Measurements from ENCODE around the gene PIGH.
A peak's percentile ranks its signal among the peaks of the same experiment; 100 is the strongest.
"Not testable (repeated sequence)": the region's sequence is repeated elsewhere in the genome, so short reads cannot be mapped to it uniquely, and the experiment has no call there.

Gene PIGH, protein sequence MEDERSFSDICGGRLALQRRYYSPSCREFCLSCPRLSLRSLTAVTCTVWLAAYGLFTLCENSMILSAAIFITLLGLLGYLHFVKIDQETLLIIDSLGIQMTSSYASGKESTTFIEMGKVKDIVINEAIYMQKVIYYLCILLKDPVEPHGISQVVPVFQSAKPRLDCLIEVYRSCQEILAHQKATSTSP

DNA sequence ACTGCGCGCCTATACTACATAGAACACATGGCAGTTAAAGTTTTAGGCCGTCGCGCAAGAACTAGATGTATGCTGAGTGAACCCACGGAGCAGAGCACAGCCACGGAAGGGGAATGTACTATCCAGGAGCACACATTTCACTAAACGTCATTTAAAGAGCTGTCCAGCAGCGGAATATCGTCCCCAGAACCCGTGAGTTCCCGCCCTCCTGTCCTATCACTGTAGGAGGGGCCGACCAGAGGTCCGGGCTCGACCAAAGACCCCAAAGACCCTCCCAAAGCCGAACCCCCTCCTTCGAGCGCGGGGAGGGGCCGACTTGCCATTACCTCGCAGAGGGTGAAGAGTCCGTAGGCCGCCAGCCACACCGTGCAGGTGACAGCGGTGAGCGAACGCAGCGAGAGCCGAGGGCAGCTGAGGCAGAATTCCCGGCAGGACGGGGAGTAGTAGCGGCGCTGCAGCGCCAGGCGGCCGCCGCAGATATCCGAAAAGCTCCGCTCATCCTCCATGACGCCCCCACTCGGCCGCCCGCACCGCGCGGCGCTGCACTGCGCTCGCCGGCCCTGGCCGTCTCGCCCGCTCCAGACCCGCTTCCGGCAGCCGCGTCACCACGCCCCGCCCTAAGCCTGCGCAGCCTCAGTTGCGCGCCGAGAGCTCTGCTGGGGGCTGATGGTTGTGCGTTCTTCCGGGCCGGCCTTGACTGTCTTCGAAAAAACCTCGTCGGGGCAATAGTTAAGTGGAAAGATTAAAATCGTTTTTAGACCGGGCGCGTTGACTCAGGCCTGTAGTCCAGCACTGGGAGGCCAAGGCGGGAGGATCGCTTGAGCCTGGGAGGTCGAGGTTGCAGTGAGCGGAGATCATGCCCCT is at the start of gene PIGH:
PIGH (minus strand) TSS at position 571 of the 864 bp plus-strand sequence; CDS start at position 506, 65 bp downstream.
- peak; percentile 45 for DNase-seq

DNA sequence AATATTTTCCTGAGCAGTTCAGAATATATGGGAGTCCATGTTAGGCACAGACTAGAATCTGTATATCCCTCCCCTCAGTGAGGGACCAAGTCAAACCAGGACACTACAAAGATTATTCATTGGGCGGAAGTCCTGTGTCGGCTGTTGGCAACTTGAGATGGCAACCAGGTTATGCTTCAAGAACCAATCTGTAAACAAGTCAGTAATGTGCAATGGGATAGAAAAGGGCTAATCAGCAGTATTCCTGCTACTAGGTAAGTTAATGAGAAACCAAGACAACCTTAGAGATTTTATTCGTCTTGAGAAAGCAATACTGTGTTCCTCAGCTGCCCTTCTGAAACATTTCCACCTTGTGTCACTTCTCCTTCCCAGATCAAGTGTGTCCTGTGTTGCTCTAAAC is 46.1 kb upstream of the PIGH start:
- DNase-seq, result no peak

DNA sequence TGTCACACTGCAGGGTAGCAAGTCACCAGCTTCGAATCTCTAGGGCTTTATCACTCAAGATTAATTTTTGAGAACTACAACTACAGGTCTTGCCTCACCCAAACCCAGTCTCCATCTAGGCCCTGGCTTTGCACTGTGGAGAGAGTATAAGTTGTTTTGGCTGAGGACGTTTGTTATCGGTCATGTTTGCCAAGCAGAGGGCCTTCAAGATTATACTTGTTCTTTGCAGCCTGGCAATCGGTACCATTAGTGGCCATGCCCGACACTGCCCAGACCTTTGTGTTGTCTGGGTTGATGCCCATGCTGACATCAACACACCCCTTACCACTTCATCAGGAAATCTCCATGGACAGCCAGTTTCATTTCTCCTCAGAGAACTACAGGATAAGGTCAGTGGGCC is 45.3 kb upstream of the PIGH start:
- no peak for DNase-seq

GRCh38 chr14:67644428-67644827 is 44.4 kb upstream of the PIGH start:
- no peak for DNase-seq

- no peak for DNase-seq
Observed at GRCh38 chr14:67643713-67644112, 43.6 kb upstream of the PIGH start.

DNA sequence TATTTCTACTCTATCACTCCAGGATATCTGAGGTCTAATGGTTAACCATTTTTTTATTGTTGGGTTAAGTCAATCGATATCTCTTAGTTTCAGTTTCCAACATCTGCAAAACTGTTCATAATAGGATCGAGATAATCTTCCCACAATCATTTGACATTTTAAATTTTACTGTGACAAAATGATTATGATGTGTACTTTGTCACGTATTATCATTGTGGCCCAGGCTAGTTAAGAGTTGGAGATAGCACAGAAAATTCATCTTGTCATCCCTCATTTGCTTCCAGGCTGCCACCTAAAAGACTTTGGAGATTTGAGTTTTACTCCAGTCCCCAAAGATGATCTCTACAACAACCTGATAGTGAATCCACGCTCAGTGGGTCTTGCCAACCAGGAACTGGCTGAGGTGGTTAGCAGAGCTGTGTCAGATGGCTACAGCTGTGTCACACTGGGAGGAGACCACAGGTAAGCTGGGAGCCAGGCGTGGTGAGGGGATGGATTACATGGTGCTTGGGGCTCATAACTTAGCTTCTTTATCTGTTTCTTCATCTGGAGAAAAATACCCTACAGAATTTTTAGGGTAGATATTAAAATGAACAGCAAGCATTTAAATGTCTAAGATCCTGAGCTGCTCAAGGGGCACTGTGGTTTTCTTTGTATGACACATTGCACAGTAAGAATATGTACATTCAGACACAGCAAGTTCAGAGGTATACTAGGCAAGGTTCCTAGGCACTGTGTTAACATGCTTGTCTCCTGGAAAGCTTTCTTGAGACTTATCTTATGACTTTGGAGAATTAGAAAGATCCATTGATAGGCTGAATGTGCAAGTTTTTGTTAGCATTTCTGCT is 42.1 kb upstream of the PIGH start:
- no peak for DNase-seq

DNA sequence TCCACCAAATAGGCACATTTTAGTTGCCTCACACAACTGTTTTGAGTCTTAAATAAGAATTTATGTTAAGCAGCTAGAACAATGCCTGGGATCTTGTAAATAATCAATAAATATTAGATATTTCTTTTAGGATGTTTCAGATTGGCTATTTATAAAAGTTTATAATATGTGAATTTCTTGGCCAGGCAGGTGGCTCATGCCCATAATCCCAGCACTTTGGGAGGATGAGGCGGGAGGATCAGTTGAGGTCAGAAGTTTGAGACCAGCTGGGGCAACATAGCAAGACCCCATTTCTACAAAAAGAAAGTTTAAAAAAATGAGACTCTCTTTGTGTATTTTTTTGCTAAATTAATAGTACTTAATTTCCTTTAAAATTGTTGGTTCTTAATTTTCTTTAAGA is 41.4 kb upstream of the PIGH start:
- no peak for DNase-seq

DNA sequence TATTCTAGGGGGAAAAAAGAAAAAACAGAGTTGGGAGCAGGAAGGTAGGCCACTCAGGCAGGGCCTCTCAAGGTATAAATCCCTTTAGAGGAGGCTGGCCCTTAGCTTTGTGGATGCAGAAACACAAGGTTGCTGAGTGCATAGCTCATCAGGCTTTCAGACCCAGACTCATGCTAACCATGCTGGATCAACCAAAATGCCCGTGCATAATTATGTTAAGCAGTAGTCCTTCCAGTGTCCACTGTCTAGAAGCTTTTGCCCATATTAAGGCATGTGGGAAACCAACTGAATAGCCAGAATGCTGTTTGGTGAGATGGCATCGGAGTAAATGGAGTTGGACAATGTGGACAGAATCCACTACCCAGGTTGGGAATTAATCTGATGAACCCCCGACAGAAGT is 38.6 kb upstream of the PIGH start:
- no peak for DNase-seq

DNA sequence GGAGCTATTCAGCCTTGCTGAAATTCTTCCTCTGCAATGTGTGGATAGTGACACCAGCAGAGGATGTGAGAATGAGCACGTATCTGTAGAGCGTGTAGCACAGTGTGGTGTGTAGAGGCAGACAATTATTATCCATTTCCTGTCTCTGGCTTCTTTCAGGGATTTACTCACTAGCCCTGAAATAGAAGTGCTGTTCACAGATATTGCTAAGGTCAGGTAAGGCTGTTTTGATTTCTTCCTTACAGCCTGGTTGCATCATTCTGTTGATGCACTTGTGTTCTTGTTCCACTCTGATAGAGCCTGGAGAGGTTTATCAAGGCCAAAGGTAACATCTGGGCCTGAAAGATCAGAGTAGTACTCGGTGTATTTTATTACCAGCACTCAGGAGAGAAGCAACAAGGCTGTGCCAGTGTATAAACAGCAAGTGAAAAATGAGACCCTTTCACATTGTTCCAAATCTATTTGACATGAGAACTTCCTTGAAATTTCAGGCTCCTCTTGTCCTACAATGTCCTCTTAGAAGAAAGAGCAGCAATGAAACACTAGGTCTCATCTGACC is 36.4 kb upstream of the PIGH start:
- no peak for DNase-seq

- no peak for DNase-seq
Observed at GRCh38 chr14:67633451-67634147, 33.5 kb upstream of the PIGH start.

DNA sequence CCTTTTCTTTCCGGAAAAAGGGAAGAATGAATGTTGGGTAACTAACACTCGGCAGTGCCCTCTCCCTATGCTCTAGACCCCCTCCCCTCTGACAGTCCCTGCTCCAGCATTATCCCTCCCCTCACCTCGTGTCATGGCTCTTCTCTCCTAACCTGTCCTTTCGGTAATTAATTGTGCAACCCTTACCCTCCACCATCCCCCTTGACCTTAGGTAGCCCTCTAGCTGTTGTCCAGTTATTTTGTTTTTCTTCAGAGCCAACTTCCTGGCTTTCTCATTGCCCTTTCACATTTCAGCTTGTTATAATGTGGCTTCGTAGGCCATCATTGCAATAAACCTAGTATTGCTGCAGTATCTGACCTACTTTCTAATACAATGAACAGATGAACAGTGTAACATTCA is 30.9 kb upstream of the PIGH start:
- DNase-seq, result no peak

DNA sequence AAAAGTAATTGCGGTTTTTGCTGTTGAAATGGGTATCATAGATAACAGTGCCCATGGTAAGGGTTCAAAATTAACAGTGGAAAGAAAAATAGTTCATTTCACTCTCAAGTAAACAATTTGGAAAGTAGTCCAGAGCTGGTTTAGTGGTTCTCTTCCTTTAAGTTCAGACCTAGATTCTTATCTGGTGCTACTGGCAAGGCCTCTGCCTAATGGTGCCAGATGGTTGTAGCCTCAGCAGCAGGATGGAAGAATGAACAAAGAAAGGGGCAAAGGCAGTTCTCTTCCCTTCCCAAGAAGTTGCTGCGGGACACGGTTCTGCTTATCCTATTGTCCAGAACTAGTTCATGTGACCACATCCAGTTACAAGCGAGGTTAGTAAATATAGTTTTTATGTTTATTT is 30.1 kb upstream of the PIGH start:
- DNase-seq, result no peak

GRCh38 chr14:67627519-67627918 is 27.5 kb upstream of the PIGH start:
- DNase-seq, result no peak

- DNase-seq, result not testable (repeated sequence)
Observed at GRCh38 chr14:67626131-67626530, 26.1 kb upstream of the PIGH start.

DNA sequence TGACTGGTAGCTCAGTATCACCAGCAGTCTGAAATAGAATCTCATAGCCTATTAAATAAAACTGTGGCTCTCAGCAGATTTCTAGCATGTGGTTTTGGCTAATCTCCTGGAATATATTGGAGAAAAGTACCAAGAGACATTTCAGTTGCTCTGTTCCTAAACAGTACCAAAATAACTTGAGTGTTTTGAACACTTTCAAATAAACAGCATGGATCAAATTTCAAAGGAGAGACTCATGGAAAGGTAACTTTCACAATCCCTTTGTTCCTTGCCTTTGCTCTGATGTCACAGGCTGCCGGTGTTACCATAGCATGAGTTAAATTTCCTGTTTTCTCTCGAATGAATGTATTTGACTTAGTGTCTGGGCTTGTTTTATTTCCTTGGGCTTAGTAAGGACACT is 23.0 kb upstream of the PIGH start:
- no peak for DNase-seq

- DNase-seq, result peak; percentile 30
Observed at GRCh38 chr14:67622675-67623074, 22.6 kb upstream of the PIGH start.

DNA sequence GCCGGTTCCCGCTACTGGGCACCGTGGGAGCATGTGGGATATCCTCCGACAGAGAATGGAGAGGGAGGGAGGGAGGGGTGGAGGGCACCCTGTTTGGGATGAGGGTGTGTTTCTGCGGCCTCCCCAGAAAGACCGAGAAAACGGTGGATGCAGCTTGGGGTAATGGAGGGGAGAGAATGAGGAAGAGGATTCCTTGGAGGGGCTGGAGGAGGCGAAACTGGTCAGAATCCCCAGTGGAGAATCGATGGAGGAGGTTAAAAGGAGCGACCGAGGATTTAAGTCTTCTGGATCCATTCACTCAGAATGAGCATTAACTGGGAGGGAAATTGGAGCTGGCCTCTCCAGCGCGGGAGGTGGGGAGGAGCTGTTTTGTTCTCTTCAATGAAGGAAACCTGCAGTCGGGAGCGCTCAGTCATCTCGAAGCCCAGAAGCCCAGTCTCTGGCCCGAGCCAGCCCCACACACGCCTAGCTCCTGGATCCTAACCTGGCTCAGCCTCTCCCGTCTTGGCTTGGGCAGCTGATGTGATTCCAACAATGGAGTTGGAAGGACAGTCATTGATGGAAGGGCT is 20.2 kb upstream of the PIGH start:
- DNase-seq, result no peak

- DNase-seq, result peak; percentile 86
Observed at GRCh38 chr14:67619446-67620216, 19.6 kb upstream of the PIGH start, which contains the start of gene ARG2. Gene ARG2, plus strand, starts transcription at chr14:67619920. Its CDS starts 58 bp downstream, at chr14:67619978.

DNA sequence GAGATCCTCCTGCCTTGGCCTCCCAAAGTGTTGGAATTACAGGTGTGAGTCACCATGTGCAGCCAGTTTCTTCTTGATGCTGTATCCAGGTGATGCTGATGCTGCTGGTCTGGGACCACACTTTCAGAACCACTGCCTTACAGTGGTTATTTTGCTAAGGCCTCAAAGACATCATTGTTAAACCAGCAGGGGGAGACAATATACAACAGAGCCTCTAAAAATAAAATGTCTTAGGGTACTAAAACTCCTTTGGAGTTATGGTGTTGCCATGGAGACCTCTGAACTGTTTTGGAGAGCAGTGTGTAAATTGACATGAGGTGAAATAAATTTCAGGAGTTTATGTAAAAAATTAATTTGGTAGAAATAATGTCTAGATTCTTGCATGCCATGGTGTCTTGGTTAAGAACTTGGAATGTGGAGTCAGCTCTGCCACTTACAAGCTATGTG is 18.6 kb upstream of the PIGH start:
- peak; percentile 55 for DNase-seq

DNA sequence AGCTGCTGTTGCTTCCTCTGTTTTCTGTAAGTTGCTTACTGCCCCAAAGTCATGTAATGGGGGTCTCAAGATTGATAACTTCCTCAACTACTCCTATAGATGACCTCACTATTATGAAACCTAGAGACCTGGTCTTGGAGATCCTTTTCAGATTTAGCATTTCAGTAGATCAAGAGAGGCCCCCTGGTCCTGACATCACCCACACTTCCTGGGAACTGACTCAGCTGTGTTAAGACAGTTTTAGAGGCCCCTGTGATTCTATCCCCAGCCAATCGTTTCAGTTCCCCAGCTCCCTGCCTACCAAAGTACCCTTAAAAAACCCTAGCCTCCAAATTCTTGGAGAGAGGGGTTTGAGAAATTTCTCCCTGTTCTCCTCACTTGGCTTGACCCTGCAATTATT is 10.4 kb upstream of the PIGH start:
- DNase-seq, result no peak

DNA sequence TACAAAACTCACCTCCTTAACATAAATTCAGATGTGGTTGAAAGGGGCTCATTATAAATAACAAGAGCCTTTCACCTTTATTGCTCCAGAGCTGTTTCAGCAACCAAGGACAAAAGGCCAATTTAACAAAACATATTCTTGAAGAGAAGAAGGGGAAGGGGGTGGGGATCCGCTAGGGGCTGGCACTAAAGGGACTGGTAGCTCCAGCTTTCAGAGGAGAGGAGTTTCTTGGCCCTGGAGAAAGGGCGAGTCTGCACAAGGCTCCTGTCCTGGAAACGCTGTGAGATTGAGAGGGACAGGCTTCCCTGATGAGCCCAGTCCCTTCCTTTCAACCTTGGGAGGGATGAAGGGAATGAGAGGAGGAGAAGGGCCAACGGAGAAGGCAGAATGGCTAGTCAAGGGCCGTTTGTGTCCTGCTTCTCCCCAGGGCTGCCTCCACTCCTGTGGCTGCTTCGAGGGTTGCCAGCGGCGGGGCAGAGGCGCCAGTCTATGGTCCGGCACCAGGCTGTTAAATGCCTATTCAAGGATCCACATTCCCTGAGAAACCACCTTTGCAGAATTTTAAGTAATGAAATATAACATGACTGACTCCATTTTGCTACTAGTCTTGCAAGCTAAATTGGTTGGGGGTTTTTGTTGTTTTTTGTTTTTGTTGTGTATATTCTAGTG is 9.7 kb upstream of the PIGH start:
- no peak for DNase-seq

Data from amniotic stem cell (primary cell).